ENCODE results near the gene ATRNL1. TPM values are rescaled to one million over a fixed set of nuclear protein-coding genes. Genes with fewer than 3 reads are reported as not detected.
A peak's percentile ranks its signal among the peaks of the same experiment; 100 is the strongest.
"Not testable (repeated sequence)": the region's sequence is repeated elsewhere in the genome, so short reads cannot be mapped to it uniquely, and the experiment has no call there.

ATRNL1 gene
- polyA plus RNA-seq, 4 donors = 0.78 to 1.1 TPM; not detected in 2

GRCh38 chr10:115827231-115828009, 734.3 kb downstream of the ATRNL1 start:
- H3K4me3 ChIP-seq (ENCODE audit: low read depth in 1 of 3, low read length in 3 of 3) = no peak overlapping the region
- no peaks in the 10 kb centered on the region for H3K9me3 ChIP-seq (ENCODE audit: control insufficient read depth in 2 of 2, insufficient read depth in 1 of 2, low read depth in 1 of 2, low read length in 1 of 2)
- 77 to 83% (median 80%) methylated on average over 6 of the region's 6 CpGs for WGBS, 3 donors
- no peak for DNase-seq
- no peak overlapping the region for H3K27ac ChIP-seq (ENCODE audit: low read depth in 1 of 3, low read length in 2 of 3)
- H3K4me1 ChIP-seq (ENCODE audit: control insufficient read depth in 3 of 3, insufficient read depth in 2 of 3, low read depth in 1 of 3, low read length in 2 of 3) = no peaks in the 10 kb centered on the region
- FAIRE-seq = no peak
- no peaks in the 10 kb centered on the region for H3K27me3 ChIP-seq (ENCODE audit: control insufficient read depth in 3 of 3, insufficient read depth in 3 of 3, low read length in 3 of 3)
- H3K36me3 ChIP-seq (ENCODE audit: control insufficient read depth in 3 of 3, insufficient read depth in 2 of 3, low read depth in 1 of 3, low read length in 3 of 3) = no peaks in the 10 kb centered on the region

GRCh38 chr10:115828182-115828581, 735.0 kb downstream of the ATRNL1 start:
- DNase-seq; H3K9me3 ChIP-seq (ENCODE audit: control insufficient read depth in 2 of 2, insufficient read depth in 1 of 2, low read depth in 1 of 2, low read length in 1 of 2); H3K4me1 ChIP-seq (ENCODE audit: control insufficient read depth in 3 of 3, insufficient read depth in 2 of 3, low read depth in 1 of 3, low read length in 2 of 3); H3K27me3 ChIP-seq (ENCODE audit: control insufficient read depth in 3 of 3, insufficient read depth in 3 of 3, low read length in 3 of 3); H3K36me3 ChIP-seq (ENCODE audit: control insufficient read depth in 3 of 3, insufficient read depth in 2 of 3, low read depth in 1 of 3, low read length in 3 of 3); H3K4me3 ChIP-seq (ENCODE audit: low read depth in 1 of 3, low read length in 3 of 3); H3K27ac ChIP-seq (ENCODE audit: low read depth in 1 of 3, low read length in 2 of 3); FAIRE-seq: not testable (repeated sequence)
- WGBS, 3 donors = 83 to 97% (median 88%) methylated on average over 4 of the region's 4 CpGs

- WGBS, 3 donors = 50 to 52% (median 50%) methylated on average over 3 of the region's 3 CpGs
- Histone ChIP-seq H3K27me3 (ENCODE audit: control insufficient read depth in 3 of 3, insufficient read depth in 3 of 3, low read length in 3 of 3) (no peaks in the 10 kb centered on the region), H3K27ac (ENCODE audit: low read depth in 1 of 3, low read length in 2 of 3) (no peak overlapping the region), H3K4me1 (ENCODE audit: control insufficient read depth in 3 of 3, insufficient read depth in 2 of 3, low read depth in 1 of 3, low read length in 2 of 3) (no peaks in the 10 kb centered on the region), H3K9me3 (ENCODE audit: control insufficient read depth in 2 of 2, insufficient read depth in 1 of 2, low read depth in 1 of 2, low read length in 1 of 2) (no peaks in the 10 kb centered on the region), H3K4me3 (ENCODE audit: low read depth in 1 of 3, low read length in 3 of 3) (no peak overlapping the region), H3K36me3 (ENCODE audit: control insufficient read depth in 3 of 3, insufficient read depth in 2 of 3, low read depth in 1 of 3, low read length in 3 of 3) (no peaks in the 10 kb centered on the region)
- no peak for FAIRE-seq
- peak in 1 of 2 donors; percentile 4 for DNase-seq
Measured at GRCh38 chr10:115829521-115830205, 736.5 kb downstream of the ATRNL1 start.

GRCh38 chr10:115830265-115830970, 737.3 kb downstream of the ATRNL1 start:
- DNase-seq = no peak
- WGBS, 3 donors = 62 to 77% (median 72%) methylated on average over 3 of the region's 3 CpGs
- no peak for FAIRE-seq

GRCh38 chr10:115831016-115831415, 737.9 kb downstream of the ATRNL1 start:
- no peaks in the 10 kb centered on the region for H3K4me1 ChIP-seq (ENCODE audit: control insufficient read depth in 3 of 3, insufficient read depth in 2 of 3, low read depth in 1 of 3, low read length in 2 of 3)
- no peak overlapping the region for H3K27ac ChIP-seq (ENCODE audit: low read depth in 1 of 3, low read length in 2 of 3)
- DNase-seq = no peak
- no peaks in the 10 kb centered on the region for H3K27me3 ChIP-seq (ENCODE audit: control insufficient read depth in 3 of 3, insufficient read depth in 3 of 3, low read length in 3 of 3)
- H3K36me3 ChIP-seq (ENCODE audit: control insufficient read depth in 3 of 3, insufficient read depth in 2 of 3, low read depth in 1 of 3, low read length in 3 of 3) = no peaks in the 10 kb centered on the region
- no peak for FAIRE-seq
- no peak overlapping the region for H3K4me3 ChIP-seq (ENCODE audit: low read depth in 1 of 3, low read length in 3 of 3)
- H3K9me3 ChIP-seq (ENCODE audit: control insufficient read depth in 2 of 2, insufficient read depth in 1 of 2, low read depth in 1 of 2, low read length in 1 of 2) = no peaks in the 10 kb centered on the region
- WGBS, 3 donors = 72 to 79% (median 74%) methylated on average over 8 of the region's 8 CpGs

More at GRCh38 chr10:115830265-115830970, 737.3 kb downstream of the ATRNL1 start:
- H3K36me3 ChIP-seq (ENCODE audit: control insufficient read depth in 3 of 3, insufficient read depth in 2 of 3, low read depth in 1 of 3, low read length in 3 of 3) = no peaks in the 10 kb centered on the region
- no peaks in the 10 kb centered on the region for H3K9me3 ChIP-seq (ENCODE audit: control insufficient read depth in 2 of 2, insufficient read depth in 1 of 2, low read depth in 1 of 2, low read length in 1 of 2)
- no peaks in the 10 kb centered on the region for H3K27me3 ChIP-seq (ENCODE audit: control insufficient read depth in 3 of 3, insufficient read depth in 3 of 3, low read length in 3 of 3)
- H3K27ac ChIP-seq (ENCODE audit: low read depth in 1 of 3, low read length in 2 of 3) = no peak overlapping the region
- no peak overlapping the region for H3K4me3 ChIP-seq (ENCODE audit: low read depth in 1 of 3, low read length in 3 of 3)
- H3K4me1 ChIP-seq (ENCODE audit: control insufficient read depth in 3 of 3, insufficient read depth in 2 of 3, low read depth in 1 of 3, low read length in 2 of 3) = no peaks in the 10 kb centered on the region

GRCh38 chr10:115833119-115833518, 740.0 kb downstream of the ATRNL1 start:
- no peaks in the 10 kb centered on the region for H3K36me3 ChIP-seq (ENCODE audit: control insufficient read depth in 3 of 3, insufficient read depth in 2 of 3, low read depth in 1 of 3, low read length in 3 of 3)
- no peak overlapping the region for H3K4me3 ChIP-seq (ENCODE audit: low read depth in 1 of 3, low read length in 3 of 3)
- H3K27ac ChIP-seq (ENCODE audit: low read depth in 1 of 3, low read length in 2 of 3) = no peak overlapping the region
- no peaks in the 10 kb centered on the region for H3K4me1 ChIP-seq (ENCODE audit: control insufficient read depth in 3 of 3, insufficient read depth in 2 of 3, low read depth in 1 of 3, low read length in 2 of 3)
- no peaks in the 10 kb centered on the region for H3K9me3 ChIP-seq (ENCODE audit: control insufficient read depth in 2 of 2, insufficient read depth in 1 of 2, low read depth in 1 of 2, low read length in 1 of 2)
- no peak for DNase-seq
- 49 to 64% (median 58%) methylated on average over 4 of the region's 4 CpGs for WGBS, 3 donors
- no peak for FAIRE-seq
- H3K27me3 ChIP-seq (ENCODE audit: control insufficient read depth in 3 of 3, insufficient read depth in 3 of 3, low read length in 3 of 3) = no peaks in the 10 kb centered on the region

GRCh38 chr10:115844591-115844990, 751.4 kb downstream of the ATRNL1 start:
- 17 to 49% (median 30%) methylated on average over 3 of the region's 3 CpGs for WGBS, 3 donors
- DNase-seq (no peak), FAIRE-seq (no peak)
- H3K4me1 ChIP-seq (ENCODE audit: control insufficient read depth in 3 of 3, insufficient read depth in 2 of 3, low read depth in 1 of 3, low read length in 2 of 3) = no peaks in the 10 kb centered on the region
- no peaks in the 10 kb centered on the region for H3K9me3 ChIP-seq (ENCODE audit: control insufficient read depth in 2 of 2, insufficient read depth in 1 of 2, low read depth in 1 of 2, low read length in 1 of 2)
- no peak overlapping the region for H3K27ac ChIP-seq (ENCODE audit: low read depth in 1 of 3, low read length in 2 of 3)
- H3K36me3 ChIP-seq (ENCODE audit: control insufficient read depth in 3 of 3, insufficient read depth in 2 of 3, low read depth in 1 of 3, low read length in 3 of 3) = no peaks in the 10 kb centered on the region
- H3K4me3 ChIP-seq (ENCODE audit: low read depth in 1 of 3, low read length in 3 of 3) = no peak overlapping the region
- no peaks in the 10 kb centered on the region for H3K27me3 ChIP-seq (ENCODE audit: control insufficient read depth in 3 of 3, insufficient read depth in 3 of 3, low read length in 3 of 3)

GRCh38 chr10:115845921-115846320, 752.8 kb downstream of the ATRNL1 start:
- H3K9me3 ChIP-seq (ENCODE audit: control insufficient read depth in 2 of 2, insufficient read depth in 1 of 2, low read depth in 1 of 2, low read length in 1 of 2) = no peaks in the 10 kb centered on the region
- 94 to 99% (median 94%) methylated on average over 1 of the region's 1 CpG for WGBS, 3 donors
- no peaks in the 10 kb centered on the region for H3K27me3 ChIP-seq (ENCODE audit: control insufficient read depth in 3 of 3, insufficient read depth in 3 of 3, low read length in 3 of 3)
- no peaks in the 10 kb centered on the region for H3K36me3 ChIP-seq (ENCODE audit: control insufficient read depth in 3 of 3, insufficient read depth in 2 of 3, low read depth in 1 of 3, low read length in 3 of 3)
- no peak for FAIRE-seq
- no peak for DNase-seq
- no peak overlapping the region for H3K27ac ChIP-seq (ENCODE audit: low read depth in 1 of 3, low read length in 2 of 3)
- H3K4me1 ChIP-seq (ENCODE audit: control insufficient read depth in 3 of 3, insufficient read depth in 2 of 3, low read depth in 1 of 3, low read length in 2 of 3) = no peaks in the 10 kb centered on the region
- no peak overlapping the region for H3K4me3 ChIP-seq (ENCODE audit: low read depth in 1 of 3, low read length in 3 of 3)
